Ramos (cell line): ENCODE measurements around the gene OR9K2.
"Not testable (repeated sequence)": the region's sequence is repeated elsewhere in the genome, so short reads cannot be mapped to it uniquely, and the experiment has no call there.

ENCODE experiments used
- in situ Hi-C: fragments of 300-500 bp; cut with MboI; formaldehyde crosslinking; loops from one replicate; pipeline ENCODE4 v1.14.3; 2022; ENCODE audit warnings: low sequenced_read_pairs; ENCODE audit not compliant: unreplicated experiment

Gene OR9K2, protein sequence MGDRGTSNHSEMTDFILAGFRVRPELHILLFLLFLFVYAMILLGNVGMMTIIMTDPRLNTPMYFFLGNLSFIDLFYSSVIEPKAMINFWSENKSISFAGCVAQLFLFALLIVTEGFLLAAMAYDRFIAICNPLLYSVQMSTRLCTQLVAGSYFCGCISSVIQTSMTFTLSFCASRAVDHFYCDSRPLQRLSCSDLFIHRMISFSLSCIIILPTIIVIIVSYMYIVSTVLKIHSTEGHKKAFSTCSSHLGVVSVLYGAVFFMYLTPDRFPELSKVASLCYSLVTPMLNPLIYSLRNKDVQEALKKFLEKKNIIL

DNA sequence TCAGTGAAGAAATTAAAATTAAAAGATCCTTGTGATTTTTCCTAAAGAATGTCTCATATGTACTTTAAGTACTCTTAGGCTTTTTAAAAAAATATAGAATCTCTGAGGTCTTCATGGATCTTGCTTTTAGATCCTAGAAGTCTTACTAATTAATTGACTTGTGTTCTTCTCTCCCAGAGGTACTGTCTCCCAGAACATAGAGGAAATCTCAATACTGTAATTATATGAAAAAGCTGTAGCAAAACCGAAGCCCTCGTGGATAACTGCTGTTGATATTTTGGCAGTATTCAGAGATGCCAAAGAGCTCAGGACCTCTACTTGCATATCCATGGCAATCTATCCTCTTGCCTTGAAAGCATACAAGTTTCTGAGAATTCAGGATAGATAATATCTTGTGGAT lies at the start of gene OR9K2:
TSS of gene OR9K2 (plus strand) at position 301 of the 400 bp plus-strand sequence. CDS start 3,429 bp downstream, outside the sequence.
- in situ Hi-C loops = no loop called here

DNA sequence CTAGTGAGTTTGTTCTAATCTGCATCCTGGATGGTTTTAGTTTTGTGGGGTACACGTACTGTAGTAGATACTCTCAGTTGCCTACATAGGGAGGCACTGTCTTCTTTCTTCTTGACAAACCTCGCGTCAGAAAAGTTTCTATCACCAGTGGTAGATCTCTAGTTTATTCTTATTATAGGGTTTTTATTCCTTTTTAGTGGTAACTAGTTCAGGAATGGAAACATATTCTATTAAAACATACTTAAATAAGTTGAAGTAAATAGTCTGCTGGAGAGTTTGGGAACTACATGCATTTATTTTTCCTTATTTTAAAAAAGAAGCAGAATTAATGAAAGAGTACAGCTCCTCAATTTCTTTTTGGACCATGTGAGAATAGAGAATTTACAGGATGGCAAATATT lies 33.6 kb upstream of the OR9K2 start:
- in situ Hi-C loops = no loop called here

DNA sequence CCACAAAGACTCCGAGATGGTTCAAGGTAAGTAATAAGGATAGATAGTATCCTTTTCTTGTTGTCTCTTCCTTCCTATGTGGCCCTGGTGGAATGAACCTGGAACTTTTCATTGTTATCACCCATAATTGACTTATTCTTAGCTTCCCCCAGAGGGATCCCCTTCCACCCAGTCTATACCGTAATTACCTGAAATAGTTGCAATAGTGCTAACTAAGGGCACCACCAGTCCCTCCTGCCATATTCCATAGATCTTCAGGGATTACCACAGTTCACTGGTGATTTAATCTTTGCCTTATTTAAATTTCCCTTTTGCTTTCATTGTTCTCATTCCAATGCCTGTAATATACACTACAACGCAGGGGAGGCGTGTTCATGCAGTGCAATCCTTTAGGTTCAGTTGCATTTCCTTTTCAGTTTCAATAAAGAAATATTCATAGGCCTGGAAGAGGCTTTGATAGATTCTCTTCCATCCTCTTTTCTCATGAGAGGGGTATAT lies 13.8 kb upstream of the OR9K2 start:
- in situ Hi-C loops = no loop called here

DNA sequence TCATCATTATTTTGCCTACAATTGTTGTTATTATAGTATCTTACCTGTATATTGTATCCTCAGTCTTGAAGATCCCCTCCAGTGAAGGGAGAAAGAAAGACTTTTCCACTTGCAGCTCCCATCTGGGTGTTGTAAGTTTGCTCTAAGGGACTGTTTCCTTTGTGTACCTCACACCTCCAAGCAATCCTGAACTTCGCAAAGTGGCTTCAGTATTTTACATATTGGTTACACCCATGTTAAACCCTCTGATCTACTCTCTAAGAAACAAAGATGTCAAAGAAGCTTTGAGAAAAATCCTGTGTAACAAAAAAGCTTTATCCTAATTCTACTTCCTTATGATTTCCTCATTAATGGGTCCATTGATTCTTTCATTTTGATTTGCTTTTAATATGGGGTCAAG lies 10.1 kb upstream of the OR9K2 start:
- in situ Hi-C loops = no loop called here

DNA sequence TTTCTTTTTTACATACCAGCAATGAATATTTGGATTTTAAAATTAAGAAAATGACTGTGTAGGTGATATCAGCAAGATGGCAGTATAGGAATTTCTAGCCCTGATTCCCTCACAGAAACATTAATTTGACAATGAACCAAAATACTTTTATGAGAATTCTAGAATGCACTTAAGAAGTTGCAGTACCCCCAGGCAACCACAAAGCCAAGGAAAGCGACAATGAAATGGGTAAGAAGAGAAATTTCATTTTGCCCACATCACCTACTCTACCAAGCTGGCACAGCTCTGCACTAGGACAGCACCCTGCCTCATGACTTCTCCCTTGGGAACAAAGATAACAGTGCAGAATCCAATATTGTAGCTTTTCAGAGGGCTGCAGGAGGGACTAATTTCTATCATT lies 6.6 kb downstream of the OR9K2 start:
- in situ Hi-C loops = no loop called here

DNA sequence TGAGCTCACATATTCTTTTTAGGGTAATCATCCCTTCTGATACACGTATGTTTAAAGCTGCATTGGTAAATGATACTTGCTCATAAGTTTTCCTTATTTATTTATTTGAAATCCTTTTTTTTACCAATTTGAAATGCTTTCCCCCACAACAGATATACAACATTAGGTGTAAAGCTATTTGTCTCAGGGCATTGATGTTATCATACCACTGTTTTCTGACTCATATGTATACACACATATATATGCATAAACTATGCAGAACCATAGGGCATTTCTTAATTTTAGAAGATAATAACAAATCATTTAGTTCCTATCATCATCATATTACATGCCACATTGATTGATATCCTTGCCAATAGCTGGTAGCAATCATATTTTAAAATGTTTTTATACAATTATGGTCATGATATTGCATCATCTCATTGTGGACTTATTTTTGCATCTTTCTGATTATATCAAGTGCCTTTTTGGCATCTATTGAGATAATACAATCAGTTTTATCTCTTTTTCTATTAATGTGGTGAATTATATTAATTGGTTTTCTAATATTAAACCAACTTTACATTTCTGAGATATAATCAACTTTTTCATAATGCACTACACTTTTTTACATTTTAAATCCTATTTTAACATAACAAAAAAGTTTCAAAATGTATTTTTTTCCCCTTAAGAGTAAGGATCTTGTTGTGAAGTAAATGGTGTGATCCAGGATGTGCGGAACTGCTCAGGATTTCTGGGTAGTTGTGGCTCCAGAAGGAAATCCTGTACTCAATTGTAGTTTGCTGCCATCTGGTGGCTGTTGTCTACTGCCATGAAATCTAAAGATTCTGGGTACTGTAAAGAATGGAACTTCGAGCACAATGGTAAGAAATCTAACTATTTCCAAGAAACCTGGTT lies 16.7 kb downstream of the OR9K2 start:
- in situ Hi-C loops = no loop called here

DNA sequence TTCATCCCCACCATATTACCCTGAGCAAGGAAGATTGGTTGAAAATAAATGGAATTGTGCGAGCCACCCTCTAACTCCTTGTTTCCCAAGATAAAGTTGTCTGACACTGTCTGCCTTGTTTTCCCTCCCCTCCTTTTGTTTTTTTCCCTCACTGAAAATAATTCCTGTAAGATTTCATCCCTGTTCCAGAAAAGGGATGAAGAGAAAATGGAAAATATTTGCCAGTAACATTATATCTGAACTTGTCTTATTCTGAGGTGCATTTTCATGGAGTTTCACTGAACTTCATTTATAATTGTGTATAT lies 17.3 kb downstream of the OR9K2 start:
- in situ Hi-C loops = no loop called here

DNA sequence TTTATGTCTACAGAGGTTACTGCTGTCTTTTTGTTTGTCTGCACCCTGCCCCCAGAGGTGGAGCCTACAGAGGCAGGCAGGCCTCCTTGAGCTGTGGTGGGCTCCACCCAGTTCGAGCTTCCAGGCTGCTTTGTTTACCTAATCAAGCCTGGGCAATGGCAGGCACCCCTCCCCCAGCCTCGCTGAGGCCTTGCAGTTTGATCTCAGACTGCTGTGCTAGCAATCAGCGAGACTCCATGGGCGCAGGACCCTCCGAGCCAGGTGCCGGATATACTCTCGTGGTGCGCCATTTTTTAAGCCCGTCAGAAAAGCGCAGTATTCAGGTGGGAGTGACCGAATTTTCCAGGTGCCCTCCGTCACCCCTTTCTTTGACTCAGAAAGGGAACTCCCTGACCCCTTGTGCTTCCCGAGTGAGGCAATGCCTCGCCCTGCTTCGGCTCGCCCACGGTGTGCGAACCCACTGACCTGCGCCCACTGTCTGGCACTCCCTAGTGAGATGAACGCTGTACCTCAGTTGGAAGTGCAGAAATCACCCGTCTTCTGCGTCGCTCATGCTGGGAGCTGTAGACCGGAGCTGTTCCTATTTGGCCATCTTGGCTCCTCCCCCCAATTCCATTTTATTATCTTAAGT lies 40.9 kb downstream of the OR9K2 start:
- in situ Hi-C loops = not testable (repeated sequence)

DNA sequence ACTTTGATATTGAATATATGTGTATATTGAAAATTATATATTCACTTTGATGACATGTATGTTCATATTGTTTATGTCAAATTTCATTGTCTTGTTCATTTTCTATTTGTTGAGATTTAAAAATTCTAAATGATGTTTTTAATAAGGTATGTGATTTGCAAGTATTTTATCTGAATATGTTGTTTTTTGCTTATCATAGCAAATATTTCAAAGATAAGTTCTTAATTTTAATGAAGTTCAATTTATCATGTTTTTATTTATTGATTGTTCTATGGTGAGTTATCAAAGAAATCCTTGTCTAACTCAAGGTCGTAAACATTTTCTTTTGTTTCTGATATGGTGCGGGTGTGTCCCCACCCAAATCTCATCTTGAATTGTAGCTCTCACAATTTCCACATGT lies 45.2 kb downstream of the OR9K2 start:
- in situ Hi-C loops = no loop called here

DNA sequence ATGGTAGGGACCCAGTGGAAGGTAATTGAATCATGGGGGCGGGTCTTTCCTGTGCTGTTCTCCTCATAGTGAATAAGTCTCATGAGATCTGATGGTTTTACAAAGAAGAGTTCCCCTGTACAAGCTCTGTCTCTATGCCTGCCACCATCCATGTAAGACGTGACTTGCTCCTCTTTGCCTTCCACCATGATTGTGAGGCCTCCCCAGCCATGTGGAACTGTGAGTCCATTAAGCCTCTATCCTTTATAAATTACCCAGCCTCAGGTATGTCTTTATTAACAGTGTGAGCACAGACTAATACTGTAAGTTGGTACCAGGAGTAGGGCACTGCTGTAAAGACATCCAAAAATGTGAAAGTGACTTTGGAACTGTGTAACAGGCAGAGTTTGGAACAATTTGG lies 45.6 kb downstream of the OR9K2 start:
- in situ Hi-C loops = not testable (repeated sequence)

DNA sequence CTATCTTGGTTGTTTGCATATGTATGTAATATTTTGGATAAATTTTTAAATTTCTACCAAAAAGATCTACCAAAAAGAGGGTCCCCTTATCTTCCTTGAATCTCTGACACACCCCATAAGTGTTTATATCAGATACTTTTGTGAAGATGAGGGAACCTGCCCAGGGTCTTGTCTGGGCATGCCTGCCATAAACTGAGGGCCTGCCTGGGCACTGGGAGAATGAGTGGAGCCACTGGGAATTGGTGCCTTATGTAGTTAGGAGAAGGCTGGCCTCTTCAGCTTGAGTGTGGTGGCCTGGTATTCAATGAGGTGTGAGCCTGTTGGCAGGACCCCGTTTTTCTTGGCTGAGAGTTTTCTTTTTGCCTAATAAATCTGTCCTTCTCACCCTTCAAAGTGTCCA lies 46.5 kb downstream of the OR9K2 start:
- in situ Hi-C loops = no loop called here

DNA sequence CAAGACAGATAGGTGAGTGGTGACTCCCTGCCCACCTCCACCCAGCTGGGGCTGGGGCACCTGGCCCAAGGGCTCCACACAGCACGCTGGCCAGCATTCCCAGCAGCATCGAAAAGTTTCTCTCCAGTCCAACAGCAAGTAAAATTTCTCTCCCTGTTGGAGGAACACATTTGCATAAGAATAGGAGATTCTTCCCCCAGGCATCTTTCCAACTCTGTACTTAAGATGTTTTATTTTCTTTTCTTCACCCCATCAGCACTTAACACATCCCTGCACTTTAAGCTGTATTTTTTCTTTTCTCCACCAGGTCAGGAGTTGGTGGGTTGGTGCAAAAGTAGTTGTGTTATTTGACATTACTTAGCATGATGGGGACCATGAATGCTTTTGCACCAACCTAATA lies 47.2 kb downstream of the OR9K2 start:
- in situ Hi-C loops = no loop called here
